HepG2 (cell line): ENCODE results near the gene EEPD1. TPM values are rescaled to one million over a fixed set of nuclear protein-coding genes. Genes with fewer than 3 reads are reported as not detected.

Experiments
- ATF7-NPFF ChIP-seq: sonication (generic); formaldehyde crosslinking; IDR thresholded peaks from 2 replicates; pipeline ENCODE4 v1.8.1; 2023; ENCODE audit warnings: mild to moderate bottlenecking, low read depth, missing genetic modification reagents, moderate library complexity
- CEBPB ChIP-seq: IDR thresholded peaks from 2 replicates; pipeline ENCODE4 v1.6.1; 2011; ENCODE audit warnings: low read depth, low read length, improper control_type of control experiment, borderline replicate concordance
- GTF3A ChIP-seq: sonication (generic); formaldehyde crosslinking; conservative IDR thresholded peaks from 2 replicates; pipeline ENCODE4 v1.4.0; 2020; ENCODE audit warnings: mild to moderate bottlenecking, missing genetic modification reagents
- HNRNPLL ChIP-seq: fragments of 200-400 bp; formaldehyde crosslinking; IDR thresholded peaks from 2 replicates; pipeline ENCODE4 v1.6.1; 2017; ENCODE audit warnings: mild to moderate bottlenecking, low read depth, low read length; ENCODE audit not compliant: poor library complexity, severe bottlenecking
- MED1 ChIP-seq: sonication (generic); formaldehyde crosslinking; IDR thresholded peaks from 2 replicates; pipeline ENCODE4 v1.4.0; 2020; ENCODE audit warnings: missing genetic modification reagents
- REL ChIP-seq: sonication (generic); formaldehyde crosslinking; conservative IDR thresholded peaks from 2 replicates; pipeline ENCODE4 v1.8.0; 2022; ENCODE audit warnings: mild to moderate bottlenecking, missing genetic modification reagents, moderate library complexity
- SALL1 ChIP-seq: sonication (generic); formaldehyde crosslinking; IDR thresholded peaks from 2 replicates; pipeline ENCODE4 v1.8.0; 2022; ENCODE audit warnings: mild to moderate bottlenecking, missing genetic modification reagents
- SMAD1 ChIP-seq: sonication (generic); formaldehyde crosslinking; IDR thresholded peaks from 2 replicates; pipeline ENCODE4 v1.4.0; 2020; ENCODE audit warnings: missing genetic modification reagents, low read depth, mild to moderate bottlenecking, borderline replicate concordance
- TBX3 ChIP-seq: fragments of 450-650 bp; IDR thresholded peaks from 2 replicates; pipeline ENCODE4 v1.6.1; 2017; ENCODE audit warnings: antibody characterized with exemption, mild to moderate bottlenecking, inconsistent platforms, borderline replicate concordance
- ZFY ChIP-seq: sonication (generic); formaldehyde crosslinking; IDR thresholded peaks from 2 replicates; pipeline ENCODE4 v1.4.0; 2020; ENCODE audit warnings: missing genetic modification reagents
- ZNF18 ChIP-seq: sonication (generic); formaldehyde crosslinking; IDR thresholded peaks from 2 replicates; pipeline ENCODE4 v1.8.0; 2022; ENCODE audit warnings: mild to moderate bottlenecking, missing genetic modification reagents; ENCODE audit not compliant: insufficient replicate concordance
- ZSCAN12 ChIP-seq: sonication (generic); formaldehyde crosslinking; IDR thresholded peaks from 2 replicates; pipeline ENCODE4 v1.9.0; 2021; ENCODE audit warnings: mild to moderate bottlenecking, missing genetic modification reagents
- ZSCAN29 ChIP-seq: sonication (generic); formaldehyde crosslinking; conservative IDR thresholded peaks from 2 replicates; pipeline ENCODE4 v1.4.0; 2020; ENCODE audit warnings: mild to moderate bottlenecking, missing genetic modification reagents
- ZSCAN5A ChIP-seq: sonication (generic); formaldehyde crosslinking; IDR thresholded peaks from 2 replicates; pipeline ENCODE4 v1.8.0; 2022; ENCODE audit warnings: mild to moderate bottlenecking, missing genetic modification reagents, borderline replicate concordance
- ZSCAN9 ChIP-seq: IDR thresholded peaks from 2 replicates; pipeline ENCODE4 v1.6.1; 2016; ENCODE audit warnings: borderline replicate concordance
- polyA plus RNA-seq, 8 experiments: library from polyadenylated mRNA; depleted of rRNA in 3 of 8; stranded (reverse) in 7 of 8; unstranded in 1 of 8; fragments of >200 nt; fragmentation: Illumina TruSeq in 4 of 8; extraction: Trizol in 4 of 8; gene quantifications; 2 replicates each; pipeline versions ENCODE4 v1.2.1 to v1.2.3, GENCODE V29; 2011 to 2016; ENCODE audit warnings: low read depth in 4 of 8, missing spikeins in 1 of 8, mixed read lengths in 1 of 8; ENCODE audit not compliant: insufficient read depth in 1 of 8
- total RNA-seq, 5 experiments: library from RNA; depleted of rRNA; stranded (reverse); fragments of >200 nt; fragmentation: Illumina TruSeq; extraction: Trizol; gene quantifications; 2 replicates each; pipeline ENCODE4 v1.2.3, GENCODE V29; 2016; ENCODE audit warnings: low read depth in 1 of 5
- TF ChIP-seq, protein P1 (sequence below): sonication (generic); formaldehyde crosslinking; IDR thresholded peaks from 2 replicates; pipeline ENCODE4 v1.5.1; 2020; ENCODE audit warnings: mild to moderate bottlenecking, missing genetic modification reagents
- TF ChIP-seq, protein P2 (sequence below): sonication (generic); formaldehyde crosslinking; IDR thresholded peaks from 2 replicates; pipeline ENCODE4 v1.4.0; 2020; ENCODE audit warnings: missing genetic modification reagents
- TF ChIP-seq, protein P3 (sequence below): sonication (generic); formaldehyde crosslinking; IDR thresholded peaks from 2 replicates; pipeline ENCODE4 v1.5.0; 2020; ENCODE audit warnings: mild to moderate bottlenecking, missing genetic modification reagents

EEPD1 gene
- total and polyA plus RNA-seq, 2 of the 13 experiments (the other 11 are each of a cell fraction or from before 2014, with no cell fraction given), result 10.1 to 16.4 TPM

DNA sequence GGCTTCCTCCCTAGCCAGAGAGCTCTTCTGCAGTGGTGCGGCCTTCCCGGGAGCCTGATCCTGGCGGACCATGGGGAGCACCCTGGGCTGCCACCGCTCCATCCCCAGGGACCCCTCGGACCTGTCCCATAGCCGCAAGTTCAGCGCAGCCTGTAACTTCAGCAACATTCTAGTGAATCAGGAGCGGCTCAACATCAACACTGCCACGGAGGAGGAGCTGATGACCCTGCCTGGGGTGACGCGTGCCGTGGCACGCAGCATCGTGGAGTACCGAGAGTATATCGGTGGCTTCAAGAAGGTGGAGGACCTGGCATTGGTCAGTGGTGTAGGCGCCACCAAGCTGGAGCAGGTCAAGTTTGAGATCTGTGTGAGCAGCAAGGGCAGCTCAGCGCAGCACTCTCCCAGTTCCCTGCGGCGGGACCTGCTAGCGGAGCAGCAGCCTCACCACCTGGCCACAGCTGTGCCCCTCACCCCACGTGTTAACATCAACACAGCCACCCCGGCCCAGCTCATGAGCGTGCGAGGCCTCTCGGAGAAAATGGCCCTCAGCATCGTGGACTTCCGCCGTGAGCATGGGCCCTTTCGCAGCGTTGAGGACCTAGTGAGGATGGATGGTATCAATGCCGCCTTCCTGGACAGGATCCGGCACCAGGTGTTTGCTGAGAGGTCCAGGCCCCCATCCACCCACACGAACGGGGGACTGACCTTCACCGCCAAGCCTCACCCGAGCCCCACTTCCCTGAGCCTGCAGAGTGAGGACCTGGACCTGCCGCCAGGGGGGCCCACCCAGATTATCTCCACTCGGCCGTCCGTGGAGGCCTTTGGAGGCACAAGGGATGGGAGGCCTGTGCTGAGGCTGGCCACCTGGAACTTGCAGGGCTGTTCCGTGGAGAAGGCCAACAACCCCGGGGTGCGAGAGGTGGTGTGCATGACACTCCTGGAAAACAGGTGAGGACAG is 1.5 kb downstream of the EEPD1 start (continued):
- peak; percentile 70 for TF ChIP-seq ZNF18
- peak; percentile 35 for TF ChIP-seq HNRNPLL
- TF ChIP-seq, protein P1, sequence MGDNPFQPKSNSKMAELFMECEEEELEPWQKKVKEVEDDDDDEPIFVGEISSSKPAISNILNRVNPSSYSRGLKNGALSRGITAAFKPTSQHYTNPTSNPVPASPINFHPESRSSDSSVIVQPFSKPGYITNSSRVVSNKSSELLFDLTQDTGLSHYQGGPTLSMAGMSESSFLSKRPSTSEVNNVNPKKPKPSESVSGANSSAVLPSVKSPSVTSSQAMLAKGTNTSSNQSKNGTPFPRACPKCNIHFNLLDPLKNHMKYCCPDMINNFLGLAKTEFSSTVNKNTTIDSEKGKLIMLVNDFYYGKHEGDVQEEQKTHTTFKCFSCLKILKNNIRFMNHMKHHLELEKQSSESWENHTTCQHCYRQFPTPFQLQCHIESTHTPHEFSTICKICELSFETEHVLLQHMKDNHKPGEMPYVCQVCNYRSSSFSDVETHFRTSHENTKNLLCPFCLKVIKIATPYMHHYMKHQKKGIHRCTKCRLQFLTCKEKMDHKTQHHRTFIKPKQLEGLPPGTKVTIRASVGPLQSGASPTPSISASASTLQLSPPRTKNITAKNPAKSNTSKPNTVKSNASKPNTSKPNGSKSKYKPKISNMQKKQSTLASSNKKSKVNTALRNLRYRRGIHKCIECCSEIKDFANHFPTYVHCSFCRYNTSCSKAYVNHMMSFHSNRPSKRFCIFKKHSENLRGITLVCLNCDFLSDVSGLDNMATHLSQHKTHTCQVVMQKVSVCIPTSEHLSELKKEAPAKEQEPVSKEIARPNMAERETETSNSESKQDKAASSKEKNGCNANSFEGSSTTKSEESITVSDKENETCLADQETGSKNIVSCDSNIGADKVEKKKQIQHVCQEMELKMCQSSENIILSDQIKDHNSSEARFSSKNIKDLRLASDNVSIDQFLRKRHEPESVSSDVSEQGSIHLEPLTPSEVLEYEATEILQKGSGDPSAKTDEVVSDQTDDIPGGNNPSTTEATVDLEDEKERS (CRISPR knock-in tag), result no peak
- TF ChIP-seq ZFY (CRISPR knock-in tag), result peak; percentile 44; the same call in 1 of the 2 replicates
- TF ChIP-seq CEBPB, result no peak
- TF ChIP-seq TBX3, result no peak
- TF ChIP-seq, protein P2, sequence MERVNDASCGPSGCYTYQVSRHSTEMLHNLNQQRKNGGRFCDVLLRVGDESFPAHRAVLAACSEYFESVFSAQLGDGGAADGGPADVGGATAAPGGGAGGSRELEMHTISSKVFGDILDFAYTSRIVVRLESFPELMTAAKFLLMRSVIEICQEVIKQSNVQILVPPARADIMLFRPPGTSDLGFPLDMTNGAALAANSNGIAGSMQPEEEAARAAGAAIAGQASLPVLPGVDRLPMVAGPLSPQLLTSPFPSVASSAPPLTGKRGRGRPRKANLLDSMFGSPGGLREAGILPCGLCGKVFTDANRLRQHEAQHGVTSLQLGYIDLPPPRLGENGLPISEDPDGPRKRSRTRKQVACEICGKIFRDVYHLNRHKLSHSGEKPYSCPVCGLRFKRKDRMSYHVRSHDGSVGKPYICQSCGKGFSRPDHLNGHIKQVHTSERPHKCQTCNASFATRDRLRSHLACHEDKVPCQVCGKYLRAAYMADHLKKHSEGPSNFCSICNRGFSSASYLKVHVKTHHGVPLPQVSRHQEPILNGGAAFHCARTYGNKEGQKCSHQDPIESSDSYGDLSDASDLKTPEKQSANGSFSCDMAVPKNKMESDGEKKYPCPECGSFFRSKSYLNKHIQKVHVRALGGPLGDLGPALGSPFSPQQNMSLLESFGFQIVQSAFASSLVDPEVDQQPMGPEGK (CRISPR knock-in tag), result peak; percentile 28; the same call in 1 of the 2 replicates
- TF ChIP-seq, protein P3, sequence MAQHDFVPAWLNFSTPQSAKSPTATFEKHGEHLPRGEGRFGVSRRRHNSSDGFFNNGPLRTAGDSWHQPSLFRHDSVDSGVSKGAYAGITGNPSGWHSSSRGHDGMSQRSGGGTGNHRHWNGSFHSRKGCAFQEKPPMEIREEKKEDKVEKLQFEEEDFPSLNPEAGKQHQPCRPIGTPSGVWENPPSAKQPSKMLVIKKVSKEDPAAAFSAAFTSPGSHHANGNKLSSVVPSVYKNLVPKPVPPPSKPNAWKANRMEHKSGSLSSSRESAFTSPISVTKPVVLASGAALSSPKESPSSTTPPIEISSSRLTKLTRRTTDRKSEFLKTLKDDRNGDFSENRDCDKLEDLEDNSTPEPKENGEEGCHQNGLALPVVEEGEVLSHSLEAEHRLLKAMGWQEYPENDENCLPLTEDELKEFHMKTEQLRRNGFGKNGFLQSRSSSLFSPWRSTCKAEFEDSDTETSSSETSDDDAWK (CRISPR knock-in tag), result no peak
- TF ChIP-seq SALL1 (CRISPR knock-in tag), result 0 out of 2 replicates have a peak, but pooled peaks have one; percentile 6
- TF ChIP-seq ZSCAN29 (CRISPR knock-in tag), result 0 out of 2 replicates have a peak, but pooled peaks have one; percentile 5
- 0 out of 2 replicates have a peak, but pooled peaks have one; percentile 27 for TF ChIP-seq GTF3A (CRISPR knock-in tag)
- no peak for TF ChIP-seq ZSCAN5A (CRISPR knock-in tag)
- TF ChIP-seq ATF7-NPFF, result no peak
- TF ChIP-seq ZSCAN12 (CRISPR knock-in tag), result no peak
- TF ChIP-seq SMAD1 (CRISPR knock-in tag), result no peak
- TF ChIP-seq MED1 (CRISPR knock-in tag), result 0 out of 2 replicates have a peak, but pooled peaks have one; percentile 37
- no peak for TF ChIP-seq ZSCAN9 (CRISPR knock-in tag)
- TF ChIP-seq REL (CRISPR knock-in tag), result 0 out of 2 replicates have a peak, but pooled peaks have one; percentile 39
